HG03432 (cell line): ENCODE measurements around the gene CHEK1.
"Not testable (repeated sequence)": the region's sequence is repeated elsewhere in the genome, so short reads cannot be mapped to it uniquely, and the experiment has no call there.

Source experiments
- ATAC-seq: cut with Tn5 transposase; IDR thresholded peaks from one replicate; pipeline ENCODE4 v1.9.1; 2021; ENCODE audit warnings: mild to moderate bottlenecking, moderate library complexity; ENCODE audit not compliant: unreplicated experiment

The CHEK1 gene

DNA sequence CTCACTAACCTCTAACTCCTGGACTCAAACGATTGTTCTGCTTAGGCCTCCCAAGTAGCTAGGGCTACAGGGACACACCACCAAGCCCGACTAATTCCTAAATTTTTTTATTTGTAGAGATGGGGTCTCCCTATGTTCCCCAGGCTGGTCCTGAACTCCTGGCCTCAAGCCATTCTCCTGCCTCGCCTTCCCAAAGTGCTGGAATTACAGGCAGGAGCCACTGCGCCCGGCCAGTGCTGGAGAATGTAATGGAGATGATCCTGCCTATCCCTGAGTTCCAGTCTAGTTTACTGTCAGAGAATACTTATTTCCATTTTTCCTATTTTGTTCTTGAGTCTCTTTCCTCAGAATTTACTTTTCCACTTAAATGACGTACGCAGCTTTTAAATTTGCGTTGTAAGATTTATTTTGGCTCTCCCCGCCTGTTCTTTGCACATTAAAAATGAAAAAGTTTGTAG, at the start of gene CHEK1:
CHEK1 (plus strand) TSS at position 408 of the 458 bp plus-strand sequence. CDS start 1,606 bp downstream, outside the sequence.
- no peak for ATAC-seq

DNA sequence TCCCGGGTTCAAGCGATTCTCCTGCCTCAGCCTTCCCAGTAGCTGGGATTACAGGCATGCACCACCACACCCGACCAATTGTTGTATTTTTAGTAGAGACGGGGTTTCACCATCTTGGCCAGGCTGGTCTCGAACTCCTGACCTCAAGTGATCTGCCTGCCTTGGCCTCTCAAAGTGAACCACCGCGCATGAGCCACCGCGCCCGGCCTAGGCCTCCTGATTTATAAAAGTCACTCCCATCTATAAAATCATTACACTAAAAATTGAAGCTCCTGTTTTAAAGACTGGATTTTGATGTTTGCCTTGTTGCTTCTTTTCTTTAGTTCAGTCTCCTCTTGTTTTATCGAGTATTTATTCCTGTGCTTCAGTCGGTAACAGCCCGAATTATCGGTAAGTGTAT, 47.8 kb upstream of the CHEK1 start:
- ATAC-seq: not testable (repeated sequence)

DNA sequence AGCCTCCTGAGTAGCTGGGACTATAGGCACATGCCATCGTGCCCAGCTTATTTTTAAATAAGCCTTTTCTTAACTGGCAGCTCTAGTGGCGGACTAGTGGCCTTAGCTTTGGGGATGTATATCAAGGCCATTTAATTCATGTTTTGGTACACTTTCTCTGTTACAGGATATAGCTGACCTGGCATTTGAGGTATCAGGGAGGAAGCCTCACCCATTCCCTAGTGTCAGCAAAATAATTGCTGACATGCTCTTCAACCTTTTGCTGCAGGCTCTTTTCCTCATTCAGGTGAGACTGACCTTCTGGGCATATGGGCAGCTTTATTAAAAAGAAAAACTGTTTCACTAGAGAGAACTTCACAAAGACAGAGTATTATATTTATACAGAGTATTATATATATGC, 46.2 kb upstream of the CHEK1 start:
- ATAC-seq: no peak

DNA sequence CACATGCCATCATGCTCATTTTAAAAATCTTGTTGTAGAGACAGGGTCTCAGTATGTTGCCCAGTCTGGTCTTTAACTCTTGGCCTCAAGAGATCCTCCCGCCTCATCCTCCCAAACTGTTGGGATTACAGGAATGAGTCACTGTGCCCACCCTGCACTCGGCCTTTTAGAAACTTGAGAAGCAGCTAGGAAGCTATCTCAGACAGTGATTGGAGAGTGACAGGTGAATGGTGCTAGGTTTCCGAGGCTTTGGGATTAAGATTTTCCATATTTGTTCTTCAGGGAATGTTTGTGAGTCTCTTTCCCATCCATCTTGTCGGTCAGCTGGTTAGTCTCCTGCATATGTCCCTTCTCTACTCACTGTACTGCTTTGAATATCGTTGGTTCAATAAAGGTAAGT, 45.2 kb upstream of the CHEK1 start:
- ATAC-seq: no peak

DNA sequence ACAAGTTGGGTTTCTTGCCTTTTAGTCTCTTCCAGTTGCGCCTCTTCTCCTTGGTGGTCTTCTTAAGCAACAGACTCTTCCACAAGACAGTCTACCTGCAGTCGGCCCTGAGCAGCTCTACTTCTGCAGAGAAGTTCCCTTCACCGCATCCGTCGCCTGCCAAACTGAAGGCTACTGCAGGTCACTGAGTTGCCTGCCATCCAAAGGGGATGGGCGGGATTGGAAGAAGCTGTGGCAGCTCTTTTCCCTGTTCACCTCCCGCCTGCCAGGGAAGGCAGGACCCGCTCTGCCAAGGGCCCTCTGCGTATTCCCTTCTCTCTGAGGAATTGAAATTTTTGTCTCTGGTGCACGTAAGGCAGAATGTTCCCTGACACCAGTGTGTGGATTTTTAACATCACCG, 41.5 kb upstream of the CHEK1 start:
- ATAC-seq: no peak

DNA sequence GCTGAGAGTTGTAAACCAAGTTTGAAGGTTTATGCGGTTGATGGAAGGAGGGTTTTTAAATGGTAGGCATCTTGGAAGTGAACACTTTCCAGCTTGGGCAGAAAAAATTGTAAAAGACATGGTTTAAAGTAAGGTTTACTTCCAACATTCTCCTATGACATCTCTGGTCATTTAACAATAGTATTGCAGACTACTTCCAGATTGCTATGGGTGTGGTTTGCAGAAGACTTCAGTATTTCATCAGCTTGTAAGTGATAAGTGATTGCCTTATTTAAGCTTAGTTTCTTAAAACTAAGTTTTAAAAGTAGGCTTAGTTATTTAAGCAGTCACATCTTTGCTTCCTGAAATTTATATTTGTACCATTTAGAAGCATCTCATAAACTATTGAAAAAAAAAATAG, 39.5 kb upstream of the CHEK1 start:
- no peak for ATAC-seq

DNA sequence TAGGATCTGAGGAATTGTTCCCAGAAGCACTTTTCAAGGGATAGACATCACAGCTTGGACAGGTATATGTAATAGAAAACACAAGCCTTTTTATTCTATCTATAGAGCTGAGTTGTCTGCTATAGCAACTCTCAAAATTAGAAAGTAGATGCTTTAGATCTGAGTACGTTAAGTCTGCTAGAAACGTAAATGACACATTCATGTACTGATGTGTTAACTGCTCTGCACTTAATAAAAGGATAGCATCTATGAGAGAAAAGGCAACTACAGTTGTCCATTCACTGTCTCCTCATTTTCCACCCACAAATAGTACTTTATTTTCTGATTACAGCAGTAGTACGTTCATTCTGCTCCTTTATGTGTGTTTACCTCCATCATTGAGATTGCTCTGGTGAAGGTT, 38.3 kb upstream of the CHEK1 start:
- no peak for ATAC-seq

DNA sequence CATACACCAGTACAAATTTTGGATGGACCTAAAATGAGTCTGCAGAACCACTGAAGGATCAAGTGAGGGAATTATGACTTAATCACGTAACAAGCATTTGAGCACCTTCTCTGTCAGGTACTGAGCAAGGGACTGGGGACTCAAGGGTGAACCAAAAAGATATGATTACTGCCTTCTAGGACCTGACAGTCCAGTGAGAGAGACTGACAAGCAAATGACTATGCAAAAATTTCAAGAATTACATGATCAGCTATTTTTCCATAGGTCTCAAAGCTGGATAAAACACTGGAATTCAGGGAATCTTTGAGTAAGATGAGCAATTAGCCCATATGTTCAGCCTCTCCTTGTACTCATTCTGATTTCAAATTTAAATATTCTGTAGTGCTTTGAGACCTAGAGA, 37.5 kb upstream of the CHEK1 start:
- no peak for ATAC-seq

DNA sequence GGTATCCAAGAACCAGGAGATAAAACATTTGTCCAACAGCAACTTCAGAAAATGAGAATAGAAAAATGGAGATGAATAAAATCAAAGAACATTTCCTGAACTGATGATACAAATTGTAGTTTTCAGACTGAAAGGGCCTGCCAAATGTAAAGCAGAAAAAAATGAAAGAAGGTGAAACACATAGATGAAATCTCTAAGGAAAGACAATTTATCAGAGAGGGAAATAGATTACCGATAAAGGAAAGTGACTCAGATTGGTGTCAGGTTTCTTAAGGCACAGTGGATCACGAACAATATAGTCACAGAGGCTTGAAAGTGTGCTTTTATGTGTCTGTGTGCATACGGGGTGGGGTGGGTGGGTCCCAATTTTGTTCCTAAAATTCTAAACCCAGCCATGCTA, 36.5 kb upstream of the CHEK1 start:
- no peak for ATAC-seq

DNA sequence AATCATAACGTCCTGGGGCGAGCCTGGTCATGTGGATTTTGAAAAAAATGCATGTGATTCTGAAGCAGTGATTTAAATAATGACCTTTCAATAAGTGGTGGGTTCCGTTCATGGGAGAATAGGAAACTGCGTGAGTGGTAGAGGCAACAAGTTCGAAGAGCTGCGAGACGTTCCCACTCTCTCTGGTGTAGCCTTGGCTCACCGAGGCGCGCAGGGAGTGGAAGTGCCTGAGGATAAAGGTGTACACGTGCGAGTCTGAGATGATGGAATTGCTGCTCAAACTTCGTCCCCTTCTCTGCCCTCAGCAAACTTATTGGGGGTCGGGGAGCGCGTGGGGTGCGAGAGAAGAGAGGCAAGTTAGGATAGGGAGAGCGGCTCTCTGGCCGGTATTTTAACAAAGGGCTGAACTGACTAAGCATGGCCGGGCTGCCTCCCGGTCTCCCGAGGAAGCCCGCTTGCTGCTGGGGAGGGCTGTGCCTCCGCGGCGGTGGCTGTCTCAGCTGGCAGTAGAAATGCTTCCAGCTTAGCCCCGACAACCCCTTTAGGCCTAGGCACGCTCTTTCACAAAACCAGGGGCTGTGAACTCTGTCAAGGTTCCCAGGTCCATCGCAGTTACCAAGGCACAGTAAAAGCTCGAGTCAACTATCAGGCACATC, 33.2 kb upstream of the CHEK1 start:
- ATAC-seq: peak; percentile 22

DNA sequence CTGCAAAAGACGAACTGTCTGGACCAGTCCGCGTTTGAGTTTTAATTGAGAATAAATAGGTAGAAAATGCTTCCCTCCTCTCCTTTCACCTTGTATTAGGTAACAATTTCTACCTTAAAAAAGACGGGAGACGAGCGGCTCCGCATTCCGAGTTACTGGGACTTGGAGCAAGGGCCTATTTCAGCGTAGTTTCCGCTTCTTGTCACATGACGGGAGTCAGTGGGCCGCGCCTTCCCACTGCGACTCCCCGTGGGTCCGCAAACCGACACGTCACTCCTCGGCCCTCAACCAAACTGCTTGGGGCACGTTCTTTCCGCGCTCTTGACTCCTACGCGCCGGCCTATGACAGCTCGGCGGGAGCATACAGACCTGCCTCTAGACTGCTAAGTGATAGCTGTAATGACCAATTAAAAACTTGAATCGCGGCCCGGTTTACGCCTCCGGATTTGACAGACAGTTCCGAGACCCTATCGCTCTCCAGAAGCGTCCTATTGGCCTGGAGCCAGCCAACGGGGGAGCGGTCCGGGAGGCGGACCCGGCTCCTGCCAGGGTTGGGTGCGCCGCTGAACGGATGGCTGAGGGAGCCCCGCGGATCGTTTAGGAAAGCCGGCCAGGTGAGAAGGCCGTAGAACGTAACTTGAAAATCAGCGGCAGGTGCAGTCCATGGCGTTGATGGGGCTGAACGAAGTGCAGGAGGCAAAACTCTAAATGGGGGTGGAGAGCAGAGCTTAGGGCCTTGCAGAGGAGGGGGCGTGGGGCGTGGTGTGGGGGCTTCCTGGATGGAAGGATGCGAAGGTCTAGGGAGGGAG, 32.5 kb upstream of the CHEK1 start, which contains the start of gene STT3A:
STT3A (plus strand) TSS at position 548 of the 809 bp plus-strand sequence. CDS start 3,064 bp downstream, outside the sequence.
- ATAC-seq: peak; percentile 98

DNA sequence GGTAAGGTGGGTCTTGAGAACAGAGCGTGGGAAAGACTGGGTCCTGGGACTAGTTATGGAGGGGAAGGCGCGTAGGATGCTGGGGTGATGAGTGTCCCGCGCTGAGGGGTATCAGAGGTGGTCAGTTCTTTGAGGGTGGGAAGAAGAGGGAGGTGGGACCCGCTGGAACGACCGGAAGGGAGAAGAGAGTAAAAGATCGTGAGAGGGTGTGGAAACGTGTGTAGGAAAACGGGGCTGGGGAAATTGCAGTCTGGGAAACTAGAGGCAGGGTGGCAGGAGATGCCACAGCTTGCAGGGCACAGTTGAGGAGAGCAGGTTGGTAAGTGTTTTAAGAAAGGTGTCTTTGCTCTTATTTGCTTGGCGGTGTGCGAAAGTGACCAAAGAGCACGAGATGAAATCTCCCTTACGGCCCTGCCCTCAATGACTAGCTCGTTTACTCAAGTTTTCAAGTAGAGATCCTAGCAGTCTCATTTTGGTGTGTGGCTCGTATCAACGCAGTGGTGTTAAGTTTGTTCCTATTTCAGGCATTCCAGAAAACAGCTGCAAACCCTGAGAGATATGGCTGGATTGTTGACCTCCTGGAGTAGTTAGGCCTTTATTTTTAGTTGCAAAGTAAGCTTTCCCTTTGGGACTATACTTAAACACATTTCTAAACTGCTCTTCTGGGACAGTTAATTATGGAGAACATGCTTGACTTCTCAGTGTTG, 31.7 kb upstream of the CHEK1 start:
- no peak for ATAC-seq

DNA sequence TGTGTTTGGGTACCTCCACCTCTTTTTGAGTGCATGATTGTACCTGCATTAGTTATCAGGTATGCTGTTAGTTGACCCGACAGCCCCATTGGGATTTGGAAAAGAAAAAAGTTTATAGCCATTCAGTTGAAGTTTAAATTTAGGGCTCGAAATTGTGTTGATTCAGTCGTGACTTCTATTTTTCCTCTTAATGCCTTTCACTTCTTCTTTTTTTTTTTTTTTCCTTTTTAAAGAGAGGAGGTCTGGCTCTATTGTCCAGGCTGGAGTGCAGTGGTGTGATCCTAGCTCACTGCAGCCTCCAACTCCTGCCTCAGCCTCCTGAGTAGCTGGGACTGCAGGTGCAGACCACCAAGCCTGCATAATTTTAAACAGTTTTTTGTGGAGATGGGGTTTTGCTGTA, 30.0 kb upstream of the CHEK1 start:
- ATAC-seq: no peak

DNA sequence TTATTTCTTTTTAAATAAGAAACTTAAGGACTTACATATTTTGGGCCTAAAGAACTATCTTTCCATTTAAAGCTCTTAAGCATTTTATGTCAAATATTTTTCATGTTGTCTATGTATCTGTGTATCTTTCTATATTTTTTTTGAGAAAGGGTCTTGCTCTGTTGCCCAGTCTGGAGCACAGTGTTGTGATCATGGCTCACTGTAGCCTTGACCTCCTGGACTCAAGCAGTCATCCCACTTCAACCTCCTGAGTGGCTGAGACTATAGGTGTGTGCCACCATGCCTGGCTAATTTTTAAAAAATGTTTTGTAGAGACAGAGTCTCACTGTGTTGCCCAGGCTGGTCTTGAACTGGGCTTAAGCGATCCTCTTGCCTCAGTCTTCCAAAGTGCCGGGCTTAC, 24.3 kb upstream of the CHEK1 start:
- ATAC-seq: no peak

DNA sequence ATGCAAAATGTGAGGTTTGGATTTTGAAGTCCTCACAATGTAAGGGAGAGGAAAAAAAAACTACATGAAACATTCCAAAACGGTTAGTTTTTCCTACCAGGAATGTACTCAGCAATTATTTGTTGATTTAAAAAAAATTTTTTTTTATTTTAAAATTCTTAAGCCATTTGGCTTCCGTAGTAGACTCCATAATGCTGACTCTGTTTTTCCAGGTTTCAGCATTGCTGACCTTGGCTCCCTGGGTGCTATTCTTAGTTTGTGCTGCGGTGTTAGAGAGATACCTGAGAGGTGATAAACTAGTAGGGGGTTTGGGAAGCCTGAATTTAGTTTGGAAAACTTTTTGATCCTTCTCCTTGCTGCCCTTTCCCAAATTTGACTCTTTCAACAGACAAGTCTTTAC, 21.8 kb upstream of the CHEK1 start:
- no peak for ATAC-seq

DNA sequence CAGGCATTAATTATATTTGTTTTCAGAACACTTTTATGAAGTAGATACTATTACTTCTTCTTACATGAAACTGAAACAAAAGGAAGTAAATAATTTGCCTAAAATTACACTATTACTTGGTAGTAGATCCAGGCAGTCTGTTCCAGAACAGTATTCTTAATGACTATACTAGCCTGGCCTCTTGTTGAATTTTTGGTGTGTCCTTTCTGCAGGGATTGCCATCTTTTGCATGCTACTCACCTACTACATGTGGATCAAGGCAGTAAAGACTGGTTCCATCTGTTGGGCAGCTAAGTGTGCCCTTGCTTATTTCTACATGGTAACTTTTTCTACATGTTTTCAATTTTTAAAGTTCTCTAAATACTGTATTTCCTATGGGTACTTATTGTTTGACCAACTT, 19.5 kb upstream of the CHEK1 start:
- ATAC-seq: no peak

DNA sequence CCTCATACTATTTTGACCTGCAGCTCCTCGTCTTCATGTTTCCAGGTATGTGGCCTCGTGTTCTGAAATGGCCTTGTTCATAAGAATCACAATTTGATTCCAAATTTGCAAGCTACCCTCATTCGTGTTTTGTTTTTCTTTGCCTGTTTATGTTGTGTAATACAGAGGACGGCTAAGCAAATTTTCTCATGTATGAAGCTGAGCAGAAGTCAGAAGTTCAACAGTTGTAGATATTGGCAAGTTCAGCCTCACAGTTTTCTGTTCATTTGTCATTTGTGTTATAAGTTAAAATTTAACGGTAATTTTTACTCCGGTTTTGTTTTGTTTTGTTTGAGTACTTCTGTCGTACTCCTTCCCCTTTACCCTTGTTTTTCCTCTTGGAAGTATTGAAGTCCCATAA, 15.4 kb upstream of the CHEK1 start:
- ATAC-seq: no peak

DNA sequence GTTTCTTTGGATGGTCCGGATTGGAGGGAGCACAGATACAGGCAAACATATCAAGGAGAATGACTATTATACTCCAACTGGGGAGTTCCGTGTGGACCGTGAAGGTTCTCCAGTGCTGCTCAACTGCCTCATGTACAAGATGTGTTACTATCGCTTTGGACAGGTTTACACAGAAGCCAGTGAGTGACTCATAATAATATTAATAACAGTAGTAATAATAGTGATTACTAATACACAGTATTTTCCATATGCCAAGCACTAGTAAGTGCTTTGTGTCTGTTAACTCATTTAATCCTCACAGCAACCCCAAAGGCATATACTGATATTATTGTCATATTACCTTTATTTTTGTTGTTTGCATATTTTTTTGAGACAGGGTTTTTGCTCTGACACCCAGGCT, 6.6 kb upstream of the CHEK1 start:
- no peak for ATAC-seq

DNA sequence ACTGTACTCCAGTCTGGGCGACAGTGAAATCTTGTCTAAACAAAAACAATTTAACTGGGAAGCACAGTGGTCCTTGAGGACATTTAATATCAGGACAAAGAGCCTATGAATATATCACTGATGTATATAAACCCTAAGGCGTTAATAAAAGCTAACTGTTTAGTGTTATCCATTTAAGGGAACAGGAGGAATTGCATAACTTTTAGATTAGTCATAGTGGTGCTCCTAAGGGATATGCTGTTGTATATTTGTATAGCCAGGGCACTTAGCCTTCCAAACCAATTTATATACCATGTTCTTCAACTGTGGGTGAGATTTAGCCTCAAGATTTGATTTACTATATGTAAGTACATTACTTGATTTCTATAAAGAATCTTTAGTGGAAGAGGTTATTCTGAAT, 3.0 kb upstream of the CHEK1 start:
- ATAC-seq: no peak

DNA sequence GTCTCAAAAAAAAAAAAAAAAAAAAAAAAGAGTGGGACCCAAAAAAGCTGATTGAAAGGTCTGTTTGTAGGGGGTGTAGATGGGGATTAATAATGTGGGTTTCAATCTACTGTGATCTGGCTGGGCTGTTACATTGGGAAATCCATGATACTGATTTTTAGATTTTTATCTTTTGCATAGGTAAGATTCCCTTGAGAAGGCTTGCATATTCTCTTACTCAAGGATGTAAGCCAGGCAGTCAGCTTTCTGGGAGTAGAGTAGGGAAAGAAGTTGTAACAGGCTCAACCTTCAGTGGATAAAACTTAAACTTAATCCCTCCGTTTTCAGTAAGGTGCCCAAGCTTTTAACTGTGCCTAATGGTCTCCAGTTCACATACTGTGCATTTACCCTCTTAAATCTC, 1.9 kb upstream of the CHEK1 start:
- no peak for ATAC-seq

DNA sequence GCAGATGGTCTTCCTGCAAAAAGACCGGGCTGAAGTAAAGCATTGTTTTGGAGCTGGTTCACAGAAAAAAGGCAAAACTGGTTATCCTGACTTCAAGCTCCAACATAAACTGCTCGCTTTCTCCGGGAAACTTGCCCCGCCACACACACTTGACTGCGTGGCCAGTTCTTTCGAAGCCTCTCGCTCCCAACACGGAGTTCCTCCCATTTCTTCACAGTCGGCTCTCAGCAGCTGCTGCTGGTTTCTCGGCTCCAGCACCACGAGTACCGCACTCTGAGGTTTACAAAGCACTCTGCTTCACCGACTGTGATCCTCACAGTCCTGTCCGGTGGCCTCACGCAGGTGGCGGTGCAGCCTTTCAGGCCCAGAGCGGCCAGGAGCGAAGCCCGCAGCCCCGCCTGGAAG, 264 bp downstream of the CHEK1 start:
- ATAC-seq: no peak
